GM21619 (cell line): ENCODE results near the gene PRKAR1B.
"Not testable (repeated sequence)": the region's sequence is repeated elsewhere in the genome, so short reads cannot be mapped to it uniquely, and the experiment has no call there.

ENCODE experiments used
- ATAC-seq: cut with Tn5 transposase; IDR thresholded peaks from one replicate; pipeline ENCODE4 v1.9.1; 2021; ENCODE audit not compliant: unreplicated experiment

PRKAR1B gene

GRCh38 chr7:628826-629225 lies 98.3 kb downstream of the PRKAR1B start:
- no peak for ATAC-seq

GRCh38 chr7:628402-628763 lies 98.7 kb downstream of the PRKAR1B start:
- ATAC-seq, result no peak

DNA sequence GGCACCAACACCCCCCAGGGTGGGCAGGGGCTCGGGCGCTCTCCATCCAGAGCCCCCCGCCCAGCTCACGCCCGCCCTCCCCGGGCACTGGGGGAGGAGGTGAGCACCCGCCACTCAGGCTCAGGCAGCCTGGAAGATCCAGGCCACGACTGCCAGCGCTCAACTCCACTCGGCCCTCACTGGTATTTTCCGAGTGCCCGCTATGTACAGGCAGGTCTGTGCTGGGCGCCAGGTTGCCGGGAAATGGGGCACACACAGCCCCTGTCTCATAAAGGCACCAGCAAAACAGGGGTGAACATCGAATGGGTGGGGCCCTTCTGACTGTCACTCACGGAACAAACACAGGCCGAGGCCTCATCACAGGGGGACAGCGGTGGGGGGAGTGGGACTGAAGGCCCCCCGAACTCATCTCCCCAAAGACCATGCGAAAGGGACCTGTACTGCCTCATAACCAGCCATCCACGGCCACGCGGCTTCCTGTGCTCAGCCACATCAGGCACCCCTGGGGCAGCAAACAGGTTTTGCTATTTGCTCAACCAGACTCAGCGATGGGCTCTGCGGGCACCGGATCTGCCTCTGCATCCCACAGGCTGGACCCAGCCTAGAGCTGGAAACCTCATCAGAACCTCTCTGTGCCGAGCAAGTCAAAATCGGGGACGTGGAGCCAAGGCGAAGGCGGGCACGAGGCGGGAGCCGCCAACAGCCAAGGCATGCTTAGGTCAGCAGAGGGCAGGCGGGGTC lies 99.2 kb downstream of the PRKAR1B start:
- no peak for ATAC-seq

- no peak for ATAC-seq
Measured at GRCh38 chr7:625376-625971, 101.6 kb downstream of the PRKAR1B start.

- ATAC-seq, result no peak
Measured at GRCh38 chr7:623464-623863, 103.6 kb downstream of the PRKAR1B start.

GRCh38 chr7:621572-622285 lies 105.4 kb downstream of the PRKAR1B start:
- no peak for ATAC-seq

GRCh38 chr7:620885-621284 lies 106.2 kb downstream of the PRKAR1B start:
- ATAC-seq, result no peak

- ATAC-seq, result no peak
Measured at GRCh38 chr7:620056-620455, 107.0 kb downstream of the PRKAR1B start.

DNA sequence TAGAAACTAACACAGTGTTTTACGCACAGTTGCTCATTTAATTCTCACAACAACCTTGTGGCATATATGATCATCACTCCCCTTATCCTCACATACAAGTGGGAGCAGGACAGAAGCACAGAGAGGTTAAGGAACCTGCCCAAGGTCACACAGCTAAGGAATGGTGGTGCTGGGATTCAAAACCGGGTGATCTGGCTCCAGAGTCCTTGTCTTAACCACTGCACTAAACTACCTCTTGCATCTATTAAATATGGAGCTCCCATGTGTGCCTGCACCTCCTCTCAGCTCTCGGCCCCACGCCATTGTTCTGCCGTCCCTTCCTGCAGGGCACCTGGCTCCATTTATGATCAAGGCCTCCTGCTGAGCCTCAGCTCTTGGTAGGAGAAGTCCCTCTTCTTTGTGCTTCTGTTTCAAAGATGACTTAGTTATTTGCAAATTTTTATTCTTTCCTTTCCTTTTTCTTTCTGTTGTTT lies 107.7 kb downstream of the PRKAR1B start:
- ATAC-seq, result no peak

DNA sequence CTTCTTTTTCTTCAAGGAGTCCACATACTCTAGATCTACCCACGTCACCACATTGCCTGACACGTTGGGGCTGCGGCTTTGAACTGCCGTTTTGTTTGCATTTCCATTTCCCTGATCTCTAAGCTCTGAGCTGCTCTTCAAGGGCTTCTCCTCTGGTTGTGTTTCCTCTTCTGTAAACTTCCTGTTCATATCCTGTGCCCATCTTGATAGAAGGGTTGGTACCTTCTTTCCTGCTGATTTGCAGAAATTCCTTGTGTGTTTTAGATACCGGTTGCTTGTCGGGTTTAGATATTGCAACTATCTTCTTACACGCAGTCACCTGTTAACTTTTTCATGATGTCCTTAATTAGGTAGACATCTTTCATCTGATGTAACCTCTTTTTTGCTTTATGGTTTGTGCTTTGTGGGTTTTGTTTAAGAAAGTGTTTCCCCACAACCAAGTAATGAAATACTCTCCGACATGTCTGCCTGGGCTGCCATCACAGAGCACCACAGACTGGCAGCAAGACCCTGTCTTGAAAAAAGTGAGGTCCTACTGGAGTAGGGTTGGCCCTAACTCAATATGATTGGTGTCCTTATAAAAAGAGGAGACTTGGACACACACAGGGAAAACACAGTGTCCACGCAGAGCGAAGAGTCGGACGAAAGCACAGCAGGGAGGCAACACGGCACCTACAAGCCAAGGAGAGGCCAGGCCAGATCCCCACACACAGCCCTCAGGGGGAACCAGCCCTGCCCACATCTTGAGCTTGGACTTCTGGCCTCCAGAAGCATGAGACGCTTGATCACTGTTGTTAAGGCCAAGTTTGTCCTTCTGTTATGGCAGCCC lies 108.3 kb downstream of the PRKAR1B start:
- ATAC-seq, result no peak

- ATAC-seq, result no peak
Measured at GRCh38 chr7:617614-618538, 109.2 kb downstream of the PRKAR1B start.

DNA sequence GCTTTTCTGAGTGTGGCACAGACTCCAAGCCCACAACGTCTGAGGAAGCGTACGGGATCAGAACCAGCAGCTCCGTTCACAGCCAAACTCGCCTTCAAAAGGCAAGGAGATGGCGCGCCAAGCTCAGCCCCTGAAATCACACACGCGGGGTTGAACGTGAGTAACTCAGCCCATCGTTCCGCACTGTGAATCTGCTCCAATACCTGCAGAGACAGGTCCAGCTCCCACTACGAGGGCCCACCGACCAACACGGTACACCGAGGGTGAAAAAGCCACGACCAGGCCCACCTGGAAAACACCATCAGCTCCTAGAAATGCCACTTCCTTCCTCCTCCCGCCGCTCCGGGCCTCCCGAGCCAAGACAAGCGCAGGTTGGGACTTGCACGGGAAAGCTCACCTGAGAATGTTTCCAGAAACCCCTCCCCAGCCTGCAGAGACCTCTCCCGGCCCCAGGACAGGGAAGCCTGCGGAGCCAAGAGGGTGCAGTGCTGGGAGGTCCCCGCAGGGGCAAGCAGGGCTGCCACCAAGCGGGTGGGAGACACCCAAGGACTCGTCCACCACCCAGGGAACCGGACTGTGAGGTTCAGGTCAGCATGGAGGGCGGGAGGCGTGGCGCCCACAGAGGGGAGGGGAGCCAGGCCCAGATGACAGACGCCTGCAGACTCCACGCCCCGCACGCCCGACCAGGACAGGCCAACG lies 113.5 kb downstream of the PRKAR1B start:
- no peak for ATAC-seq

DNA sequence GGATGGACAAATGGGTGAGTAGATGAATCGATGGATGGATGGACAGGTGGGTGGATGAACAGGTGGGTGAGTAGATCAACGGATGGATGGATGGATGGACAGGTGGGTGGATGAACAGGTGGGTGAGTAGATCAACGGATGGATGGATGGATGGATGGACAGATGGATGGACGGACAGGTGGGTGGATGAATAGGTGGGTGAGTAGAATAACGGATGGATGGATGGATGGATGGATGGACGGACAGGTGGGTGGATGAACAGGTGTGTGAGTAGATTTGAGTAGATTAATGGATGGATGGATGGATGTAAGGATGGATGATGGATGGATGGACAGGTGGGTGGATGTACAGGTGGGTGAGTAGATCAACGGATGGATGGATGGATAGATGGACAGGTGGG lies 115.2 kb downstream of the PRKAR1B start:
- ATAC-seq, result not testable (repeated sequence)

- ATAC-seq, result no peak
Measured at GRCh38 chr7:611281-611810, 115.7 kb downstream of the PRKAR1B start.

DNA sequence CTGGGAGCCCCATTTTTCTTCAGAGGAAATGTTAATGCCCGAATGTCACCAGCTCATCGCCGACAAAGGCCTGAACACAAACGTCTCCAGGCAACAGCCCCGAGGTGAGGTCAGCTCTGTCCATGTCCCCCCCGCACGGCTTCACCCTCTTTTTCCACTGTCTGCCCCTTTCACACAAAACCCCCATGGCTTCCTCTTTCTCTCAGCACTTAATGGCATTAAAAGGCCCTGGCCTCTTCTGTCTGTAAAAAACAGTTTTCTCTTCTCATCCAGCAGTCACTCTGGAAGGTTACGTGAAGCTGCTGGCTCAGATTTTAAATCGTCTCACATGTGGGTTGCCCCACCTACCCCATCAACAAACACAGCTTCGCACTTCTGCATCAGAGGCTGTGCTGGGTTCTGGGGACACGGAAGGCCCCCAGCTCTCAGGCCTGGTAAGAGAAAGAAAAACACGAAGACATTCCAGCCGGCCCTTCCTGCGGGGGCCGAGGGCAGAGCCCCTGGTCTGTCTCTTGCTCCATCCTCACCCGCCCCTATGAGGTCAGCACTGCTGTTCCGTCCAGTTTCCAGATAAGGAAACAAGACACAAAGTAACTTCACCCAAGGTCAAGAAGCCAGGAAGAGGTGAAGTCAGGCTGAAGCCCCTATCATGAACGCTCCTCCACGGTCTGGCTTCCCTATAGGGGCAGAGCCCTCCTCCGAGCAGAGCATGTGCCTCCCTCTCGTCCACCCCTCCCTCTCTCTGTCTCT lies 116.4 kb downstream of the PRKAR1B start:
- no peak for ATAC-seq

- no peak for ATAC-seq
Measured at GRCh38 chr7:610141-610530, 116.9 kb downstream of the PRKAR1B start.

GRCh38 chr7:609365-609764 lies 117.7 kb downstream of the PRKAR1B start:
- no peak for ATAC-seq

DNA sequence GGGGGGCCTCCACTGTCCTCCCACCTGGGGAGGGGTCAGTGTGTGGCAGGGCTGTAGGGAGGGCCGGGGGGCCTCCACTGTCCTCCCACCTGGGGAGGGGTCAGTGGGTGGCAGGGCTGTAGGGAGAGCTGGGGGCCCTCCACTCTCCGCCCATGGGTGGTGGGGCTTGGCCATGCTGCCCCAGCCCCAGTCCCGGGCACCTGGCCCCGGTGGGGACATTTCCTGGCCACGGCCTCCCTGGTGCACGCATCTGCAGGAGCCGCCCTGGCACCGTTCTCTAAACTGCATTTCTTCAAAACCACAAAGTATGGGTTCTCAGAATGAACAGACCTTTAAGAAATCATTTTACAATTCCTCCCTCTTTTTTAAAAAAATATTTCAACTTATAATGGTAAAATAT lies 118.1 kb downstream of the PRKAR1B start:
- no peak for ATAC-seq

GRCh38 chr7:608361-608760 lies 118.7 kb downstream of the PRKAR1B start:
- no peak for ATAC-seq
